Prostate gland (tissue), 2 donors: ENCODE measurements around the gene PMM1. TPM values are rescaled to one million over a fixed set of nuclear protein-coding genes. Genes with fewer than 3 reads are reported as not detected.
"Not testable (repeated sequence)": the region's sequence is repeated elsewhere in the genome, so short reads cannot be mapped to it uniquely, and the experiment has no call there.

ENCODE experiments used
- DNase-seq: peaks from one replicate; pipeline ENCODE4 v3.0.0-alpha.2; 2019; ENCODE audit warnings: low spot score
- H3K27ac ChIP-seq, 2 donors: fragments of 200-600 bp; sonication (generic); 2 replicates each; pipeline ENCODE4 v1.5.1; 2017 to 2019
- H3K27me3 ChIP-seq: fragments of 200-600 bp; sonication (generic); replicated peaks from 2 replicates; pipeline ENCODE4 v1.5.1; 2019; ENCODE audit not compliant: insufficient read depth
- H3K36me3 ChIP-seq, 2 donors: fragments of 200-600 bp; sonication (generic); 1 replicate in 1 of 2; 2 replicates in 1 of 2; pipeline versions ENCODE4 v1.5.1 to v1.8.1; 2017 to 2019
- H3K4me1 ChIP-seq: fragments of 200-600 bp; sonication (generic); replicated peaks from 2 replicates; pipeline ENCODE4 v1.5.1; 2019
- H3K4me3 ChIP-seq, 2 donors: fragments of 200-600 bp; sonication (generic); 2 replicates each; pipeline ENCODE4 v1.5.1; 2017 to 2019
- H3K9me3 ChIP-seq: fragments of 200-600 bp; sonication (generic); 2 replicates; pipeline ENCODE4 v1.5.1; 2017
- CTCF ChIP-seq, 4 experiments: fragments of 200-600 bp in 2 of 4; fragments of 450-650 bp in 2 of 4; sonication (generic) in 2 of 4; IDR thresholded peaks; 1 replicate in 3 of 4; 2 replicates in 1 of 4; pipeline ENCODE4 v1.5.1; 2016 to 2019; ENCODE audit warnings: antibody characterized with exemption in 4 of 4, mild to moderate bottlenecking in 2 of 4, moderate library complexity in 2 of 4
- POLR2A ChIP-seq: fragments of 450-650 bp; IDR thresholded peaks from one replicate; pipeline ENCODE4 v1.6.1; 2016; ENCODE audit warnings: antibody characterized with exemption, mild to moderate bottlenecking
- POLR2AphosphoS5 ChIP-seq: sonication (generic); formaldehyde crosslinking; IDR thresholded peaks from one replicate; pipeline ENCODE4 v1.6.1; 2017; ENCODE audit warnings: antibody characterized with exemption
- WGBS: methylation state at CpG from one replicate; pipeline ENCODE4 v1.1.5; 2018; 5-methylcytosine and 5-hydroxymethylcytosine counted together
- intact Hi-C: fragments of 100-400 bp; cut with DNase I; formaldehyde crosslinking; loops from one replicate; pipeline ENCODE4 v1.14.2; 2022
- total RNA-seq, 2 donors: library from RNA; depleted of rRNA; stranded (reverse); fragments of >200 nt; gene quantifications; one replicate each; pipeline ENCODE4 v1.1.0, GENCODE V29; 2016

Gene PMM1
- total RNA-seq, 2 donors from 2014 or later, result 49.0 to 58.6 TPM

DNA sequence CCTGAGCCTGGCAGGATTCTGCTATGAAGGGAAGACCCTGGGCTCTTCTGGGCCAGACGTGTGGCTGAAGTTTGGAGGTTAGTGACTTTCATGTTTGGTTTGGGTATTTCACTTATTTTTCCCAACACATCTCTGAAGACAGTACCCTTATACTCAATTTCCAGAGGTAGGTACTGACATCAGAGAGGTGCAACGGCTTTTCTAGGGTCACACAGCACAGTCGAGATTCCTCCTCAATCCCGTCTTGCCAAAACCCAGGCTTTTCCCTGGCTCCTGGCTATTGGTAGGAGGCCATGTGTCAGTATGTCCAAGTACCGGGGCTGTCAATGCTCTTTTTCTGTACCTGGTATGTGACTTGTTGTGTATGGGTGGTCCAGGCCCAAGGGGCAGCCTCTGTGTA, 6.1 kb upstream of the PMM1 start:
- WGBS, result 93% methylated on average over 5 of the region's 5 CpGs
- intact Hi-C loops, result loop anchor here (5.0 kb wide), 1 partner anchor 53 kb away; the partner anchor contains the start of gene POLR3H
- Histone ChIP-seq H3K9me3 (no peaks in the 10 kb centered on the region), H3K4me1 (no peaks in the 10 kb centered on the region), H3K27ac (no peak overlapping the region), H3K27me3 (no peaks in the 10 kb centered on the region), H3K36me3 (no peaks in the 10 kb centered on the region), H3K4me3 (no peak overlapping the region)
- DNase-seq, result no peak
- no peak for TF ChIP-seq POLR2AphosphoS5
- no peak for TF ChIP-seq CTCF (IDR thresholded peaks at IDR 0.05)
- TF ChIP-seq POLR2A, result no peak

- H3K4me3 ChIP-seq, intact Hi-C loops, DNase-seq, H3K27ac ChIP-seq, H3K4me1 ChIP-seq, H3K9me3 ChIP-seq, H3K36me3 ChIP-seq, H3K27me3 ChIP-seq: not testable (repeated sequence)
- 96% methylated on average over 50 of the region's 51 CpGs for WGBS
Measured at GRCh38 chr22:41593336-41593960, 3.8 kb upstream of the PMM1 start.

GRCh38 chr22:41587347-41587723, 2.3 kb downstream of the PMM1 start:
- intact Hi-C loops, result no loop called here
- Histone ChIP-seq H3K36me3 (no peaks in the 10 kb centered on the region), H3K4me1 (peaks cover 5% of the 10 kb centered on the region), H3K9me3 (no peaks in the 10 kb centered on the region), H3K27ac (peak overlapping the region; percentile 4 to 79), H3K27me3 (no peaks in the 10 kb centered on the region), H3K4me3 (no peak overlapping the region)
- 85% methylated on average over 7 of the region's 7 CpGs for WGBS
- no peak for DNase-seq
- TF ChIP-seq POLR2AphosphoS5, result no peak
- TF ChIP-seq POLR2A, result no peak
- TF ChIP-seq CTCF (IDR thresholded peaks at IDR 0.05), result no peak

DNA sequence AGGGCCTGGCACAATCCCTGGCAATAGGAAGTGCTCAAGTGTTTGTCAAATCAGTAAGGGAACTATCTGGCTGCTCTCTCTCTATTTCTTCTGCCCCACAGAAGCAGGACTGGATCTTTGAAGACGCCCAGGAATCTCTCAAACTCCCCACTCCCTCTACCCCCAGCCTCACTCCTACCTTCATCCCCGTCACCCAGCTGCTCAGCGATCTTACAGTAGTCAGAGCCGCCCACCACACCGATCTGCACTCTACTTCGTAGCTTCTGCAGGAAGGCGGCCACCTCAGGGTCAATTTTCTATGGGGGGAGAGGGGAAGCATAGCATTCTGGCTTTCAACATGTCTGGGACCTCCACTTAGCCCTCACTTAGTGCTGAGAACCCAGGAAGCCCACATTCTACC, 3.7 kb downstream of the PMM1 start:
- no peak for TF ChIP-seq CTCF (IDR thresholded peaks at IDR 0.05)
- no peak overlapping the region for H3K27ac ChIP-seq
- no peak for DNase-seq
- no peak overlapping the region for H3K4me3 ChIP-seq
- H3K9me3 ChIP-seq, result no peaks in the 10 kb centered on the region
- WGBS, result 97% methylated on average over 7 of the region's 7 CpGs
- intact Hi-C loops, result no loop called here
- H3K27me3 ChIP-seq, result no peaks in the 10 kb centered on the region
- H3K36me3 ChIP-seq, result no peaks in the 10 kb centered on the region
- peaks cover 5% of the 10 kb centered on the region for H3K4me1 ChIP-seq

GRCh38 chr22:41584881-41585280, 4.8 kb downstream of the PMM1 start:
- TF ChIP-seq POLR2AphosphoS5 (no peak), POLR2A (no peak), CTCF (IDR thresholded peaks at IDR 0.05) (no peak)
- Histone ChIP-seq H3K27ac (no peak overlapping the region), H3K9me3 (no peaks in the 10 kb centered on the region), H3K4me1 (peaks cover 5% of the 10 kb centered on the region), H3K36me3 (no peaks in the 10 kb centered on the region), H3K27me3 (no peaks in the 10 kb centered on the region), H3K4me3 (no peak overlapping the region)
- DNase-seq, result no peak
- 94% methylated on average over 6 of the region's 6 CpGs for WGBS
- intact Hi-C loops, result no loop called here
